ENCODE measurements around the gene SMCO3. TPM values are rescaled to one million over a fixed set of nuclear protein-coding genes. Genes with fewer than 3 reads are reported as not detected.
A peak's percentile ranks its signal among the peaks of the same experiment; 100 is the strongest.

SMCO3 gene
- total and polyA plus RNA-seq, 2 of the 13 experiments (the other 11 are each of a cell fraction or from before 2014, with no cell fraction given): 0.29 to 0.42 TPM

- TF ChIP-seq ZNF20 (CRISPR knock-in tag; IDR thresholded peaks at IDR 0.05) (no peak), POLR2AphosphoS5 (IDR thresholded peaks at IDR 0.05; ENCODE audit: low read depth, low read length) (peak; percentile 84), ZNF574 (CRISPR knock-in tag; IDR thresholded peaks at IDR 0.05) (0 out of 2 replicates have a peak, but pooled peaks have one; percentile 17), SOX6 (IDR thresholded peaks at IDR 0.05) (no peak), SOX6 (CRISPR knock-in tag; IDR thresholded peaks at IDR 0.05) (no peak), ASH2L (IDR thresholded peaks at IDR 0.05; ENCODE audit: insufficient read length, low read depth, low read length) (peak; percentile 51), MXI1 (IDR thresholded peaks at IDR 0.05; ENCODE audit: borderline replicate concordance, low read depth, low read length) (peak; percentile 21; the same call in 1 of the 3 replicates), ZNF775 (CRISPR knock-in tag; IDR thresholded peaks at IDR 0.05; ENCODE audit: borderline replicate concordance) (no peak), SMAD3 (CRISPR knock-in tag; IDR thresholded peaks at IDR 0.05) (no peak), ARID5B (CRISPR knock-in tag; IDR thresholded peaks at IDR 0.05) (no peak), TCF12 (IDR thresholded peaks at IDR 0.05) (no peak), TCF12 (CRISPR knock-in tag; IDR thresholded peaks at IDR 0.05) (no peak), CEBPB (IDR thresholded peaks at IDR 0.05; ENCODE audit: borderline replicate concordance, low read depth, low read length) (no peak), PHB2 (IDR thresholded peaks at IDR 0.05; ENCODE audit: partially characterized antibody) (no peak), FLYWCH1 (CRISPR knock-in tag; IDR thresholded peaks at IDR 0.05) (no peak)
- TF ChIP-seq, protein P1, sequence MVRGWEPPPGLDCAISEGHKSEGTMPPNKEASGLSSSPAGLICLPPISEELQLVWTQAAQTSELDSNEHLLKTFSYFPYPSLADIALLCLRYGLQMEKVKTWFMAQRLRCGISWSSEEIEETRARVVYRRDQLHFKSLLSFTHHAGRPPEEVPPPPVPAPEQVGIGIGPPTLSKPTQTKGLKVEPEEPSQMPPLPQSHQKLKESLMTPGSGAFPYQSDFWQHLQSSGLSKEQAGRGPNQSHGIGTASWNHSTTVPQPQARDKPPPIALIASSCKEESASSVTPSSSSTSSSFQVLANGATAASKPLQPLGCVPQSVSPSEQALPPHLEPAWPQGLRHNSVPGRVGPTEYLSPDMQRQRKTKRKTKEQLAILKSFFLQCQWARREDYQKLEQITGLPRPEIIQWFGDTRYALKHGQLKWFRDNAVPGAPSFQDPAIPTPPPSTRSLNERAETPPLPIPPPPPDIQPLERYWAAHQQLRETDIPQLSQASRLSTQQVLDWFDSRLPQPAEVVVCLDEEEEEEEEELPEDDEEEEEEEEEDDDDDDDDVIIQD (CRISPR knock-in tag; IDR thresholded peaks at IDR 0.05; ENCODE audit: low read depth): 0 out of 2 replicates have a peak, but pooled peaks have one; percentile 23
- TF ChIP-seq, protein P2, sequence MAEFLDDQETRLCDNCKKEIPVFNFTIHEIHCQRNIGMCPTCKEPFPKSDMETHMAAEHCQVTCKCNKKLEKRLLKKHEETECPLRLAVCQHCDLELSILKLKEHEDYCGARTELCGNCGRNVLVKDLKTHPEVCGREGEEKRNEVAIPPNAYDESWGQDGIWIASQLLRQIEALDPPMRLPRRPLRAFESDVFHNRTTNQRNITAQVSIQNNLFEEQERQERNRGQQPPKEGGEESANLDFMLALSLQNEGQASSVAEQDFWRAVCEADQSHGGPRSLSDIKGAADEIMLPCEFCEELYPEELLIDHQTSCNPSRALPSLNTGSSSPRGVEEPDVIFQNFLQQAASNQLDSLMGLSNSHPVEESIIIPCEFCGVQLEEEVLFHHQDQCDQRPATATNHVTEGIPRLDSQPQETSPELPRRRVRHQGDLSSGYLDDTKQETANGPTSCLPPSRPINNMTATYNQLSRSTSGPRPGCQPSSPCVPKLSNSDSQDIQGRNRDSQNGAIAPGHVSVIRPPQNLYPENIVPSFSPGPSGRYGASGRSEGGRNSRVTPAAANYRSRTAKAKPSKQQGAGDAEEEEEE (CRISPR knock-in tag; IDR thresholded peaks at IDR 0.05; ENCODE audit: borderline replicate concordance): no peak
Measured at GRCh38 chr12:14774074-14774905, 39.7 kb downstream of the SMCO3 start (continued).
